MM.1S (cell line): Measurements from ENCODE around the gene MFRP.

Experiments
- DNase-seq: peaks from one replicate; pipeline ENCODE4 v3.0.0-alpha.2; 2015
- H2AFZ ChIP-seq: fragments of 300-600 bp; sonication (generic); 2 replicates; pipeline ENCODE4 v1.6.0; 2016; ENCODE audit warnings: antibody characterized with exemption, low read length
- H3F3A ChIP-seq: fragments of 300-600 bp; sonication (generic); 2 replicates; pipeline ENCODE4 v1.6.1; 2016; ENCODE audit warnings: mild to moderate bottlenecking, antibody characterized with exemption, low read length, moderate library complexity, mixed read lengths; ENCODE audit not compliant: insufficient read depth
- H3K27ac ChIP-seq: fragments of 300-600 bp; sonication (generic); 2 replicates; pipeline ENCODE4 v1.5.1; 2016; ENCODE audit warnings: mild to moderate bottlenecking, low read length
- H3K27me3 ChIP-seq: fragments of 300-600 bp; sonication (generic); replicated peaks from 2 replicates; pipeline ENCODE4 v1.6.0; 2016; ENCODE audit warnings: low read length; ENCODE audit not compliant: insufficient read depth
- H3K36me3 ChIP-seq: fragments of 300-600 bp; sonication (generic); replicated peaks from 2 replicates; pipeline ENCODE4 v1.6.1; 2016; ENCODE audit warnings: mild to moderate bottlenecking, low read length, mixed read lengths; ENCODE audit not compliant: insufficient read depth
- H3K4me1 ChIP-seq: fragments of 300-600 bp; sonication (generic); 2 replicates; pipeline ENCODE4 v1.6.1; 2016; ENCODE audit warnings: low read length, mixed read lengths
- H3K4me2 ChIP-seq: fragments of 300-600 bp; sonication (generic); 2 replicates; pipeline ENCODE4 v1.6.0; 2016; ENCODE audit warnings: low read depth, low read length
- H3K4me3 ChIP-seq: fragments of 300-600 bp; sonication (generic); 2 replicates; pipeline ENCODE4 v1.5.1; 2016; ENCODE audit warnings: low read length, mixed read lengths
- H3K79me2 ChIP-seq: fragments of 300-600 bp; sonication (generic); 2 replicates; pipeline ENCODE4 v1.6.1; 2016; ENCODE audit warnings: mixed run types, low read length, mixed read lengths
- H3K9ac ChIP-seq: fragments of 300-600 bp; sonication (generic); 2 replicates; pipeline ENCODE4 v1.6.1; 2016; ENCODE audit warnings: low read length, mixed read lengths
- H3K9me2 ChIP-seq: fragments of 300-600 bp; sonication (generic); replicated peaks from 2 replicates; pipeline ENCODE4 v1.6.1; 2016; ENCODE audit warnings: mild to moderate bottlenecking, low read length, mixed read lengths; ENCODE audit not compliant: insufficient read depth
- H3K9me3 ChIP-seq: fragments of 300-600 bp; sonication (generic); replicated peaks from 2 replicates; pipeline ENCODE4 v1.6.1; 2016; ENCODE audit warnings: mild to moderate bottlenecking, low read length, mixed read lengths; ENCODE audit not compliant: insufficient read depth
- H4K20me1 ChIP-seq: fragments of 300-600 bp; sonication (generic); 2 replicates; pipeline ENCODE4 v1.6.1; 2016; ENCODE audit warnings: mild to moderate bottlenecking, low read length, moderate library complexity, mixed read lengths; ENCODE audit not compliant: insufficient read depth
- CTCF ChIP-seq: fragments of 300-600 bp; sonication (generic); IDR thresholded peaks from 2 replicates; pipeline ENCODE4 v1.5.1; 2016; ENCODE audit warnings: antibody characterized with exemption, low read length, mixed read lengths
- EZH2 ChIP-seq: fragments of 300-600 bp; sonication (generic); optimal IDR thresholded peaks from 2 replicates; pipeline ENCODE3; 2017; ENCODE audit warnings: low read depth, mild to moderate bottlenecking, antibody characterized with exemption, low read length, mixed read lengths
- EZH2phosphoT487 ChIP-seq: fragments of 300-600 bp; sonication (generic); IDR thresholded peaks from 2 replicates; pipeline ENCODE4 v1.6.1; 2018; ENCODE audit warnings: antibody characterized with exemption, low read length

The MFRP gene

DNA sequence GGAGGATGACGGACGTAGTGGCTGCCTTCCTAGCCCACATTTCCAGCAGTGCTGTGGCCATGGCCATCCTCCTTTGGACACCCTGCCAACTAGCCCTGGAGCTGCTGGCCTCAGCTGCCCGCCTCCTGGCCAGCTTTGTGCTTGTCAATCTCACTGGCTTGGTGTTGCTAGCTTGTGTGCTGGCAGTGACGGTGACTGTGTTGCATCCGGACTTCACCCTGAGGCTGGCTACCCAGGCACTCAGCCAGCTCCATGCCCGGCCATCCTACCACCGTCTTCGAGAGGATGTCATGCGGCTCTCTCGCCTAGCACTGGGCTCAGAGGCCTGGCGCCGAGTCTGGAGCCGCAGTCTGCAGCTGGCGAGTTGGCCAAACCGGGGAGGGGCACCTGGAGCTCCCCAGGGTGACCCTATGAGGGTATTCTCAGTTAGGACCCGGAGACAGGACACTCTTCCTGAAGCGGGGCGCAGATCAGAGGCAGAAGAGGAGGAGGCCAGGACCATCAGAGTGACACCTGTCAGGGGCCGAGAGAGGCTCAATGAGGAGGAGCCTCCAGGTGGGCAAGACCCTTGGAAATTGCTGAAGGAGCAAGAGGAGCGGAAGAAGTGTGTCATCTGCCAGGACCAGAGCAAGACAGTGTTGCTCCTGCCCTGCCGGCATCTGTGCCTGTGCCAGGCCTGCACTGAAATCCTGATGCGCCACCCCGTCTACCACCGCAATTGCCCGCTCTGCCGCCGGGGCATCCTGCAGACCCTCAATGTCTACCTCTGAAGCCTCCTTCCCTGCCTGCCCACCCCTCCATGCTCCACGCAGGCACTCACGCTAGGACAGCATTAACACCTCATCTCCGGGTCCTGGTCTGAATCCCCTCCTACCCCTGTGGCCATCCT is 10.6 kb downstream of the MFRP start:
- H3K4me1 ChIP-seq, result peaks cover 11% of the 10 kb centered on the region; the same call in 1 of the 2 replicates
- DNase-seq, result no peak
- no peak overlapping the region for H3K9ac ChIP-seq
- no peaks in the 10 kb centered on the region for H3F3A ChIP-seq
- H3K36me3 ChIP-seq, result no peaks in the 10 kb centered on the region
- peaks cover 17% of the 10 kb centered on the region for H3K79me2 ChIP-seq
- H4K20me1 ChIP-seq, result no peaks in the 10 kb centered on the region
- no peak overlapping the region for H2AFZ ChIP-seq
- H3K27me3 ChIP-seq, result peaks cover 9% of the 10 kb centered on the region
- H3K9me3 ChIP-seq, result no peaks in the 10 kb centered on the region
- H3K27ac ChIP-seq, result no peak overlapping the region
- H3K9me2 ChIP-seq, result no peaks in the 10 kb centered on the region
- no peak for TF ChIP-seq EZH2phosphoT487
- TF ChIP-seq CTCF, result no peak
- TF ChIP-seq EZH2, result no peak
- H3K4me2 ChIP-seq, result peak overlapping the region; percentile 98; the same call in 1 of the 2 replicates
- H3K4me3 ChIP-seq, result no peak overlapping the region

DNA sequence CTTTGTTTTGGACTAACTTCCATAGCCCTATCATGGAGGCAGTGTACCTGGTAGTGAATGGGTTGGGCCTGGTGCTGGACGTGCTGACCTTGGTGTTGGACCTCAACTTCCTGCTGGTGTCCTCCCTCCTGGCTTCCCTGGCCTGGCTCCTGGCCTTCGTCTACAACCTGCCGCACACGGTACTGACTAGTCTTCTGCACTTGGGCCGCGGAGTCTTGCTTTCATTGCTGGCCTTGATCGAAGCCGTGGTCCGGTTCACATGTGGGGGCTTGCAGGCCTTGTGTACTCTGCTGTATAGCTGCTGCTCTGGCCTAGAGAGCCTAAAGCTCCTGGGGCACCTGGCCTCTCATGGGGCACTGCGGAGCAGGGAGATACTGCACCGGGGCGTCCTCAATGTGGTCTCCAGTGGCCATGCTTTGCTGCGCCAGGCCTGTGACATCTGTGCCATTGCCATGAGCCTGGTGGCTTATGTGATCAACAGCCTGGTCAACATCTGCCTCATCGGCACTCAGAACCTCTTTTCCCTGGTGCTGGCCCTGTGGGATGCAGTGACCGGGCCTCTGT is 11.3 kb downstream of the MFRP start:
- no peaks in the 10 kb centered on the region for H3K9me2 ChIP-seq
- no peaks in the 10 kb centered on the region for H4K20me1 ChIP-seq
- peak overlapping the region; percentile 91 for H3K4me3 ChIP-seq
- DNase-seq, result no peak
- H3F3A ChIP-seq, result no peaks in the 10 kb centered on the region
- peaks cover 8% of the 10 kb centered on the region for H3K27me3 ChIP-seq
- H3K79me2 ChIP-seq, result peaks cover 17% of the 10 kb centered on the region
- peaks cover 11% of the 10 kb centered on the region; the same call in 1 of the 2 replicates for H3K4me1 ChIP-seq
- peak overlapping the region; percentile 89 for H3K9ac ChIP-seq
- no peaks in the 10 kb centered on the region for H3K36me3 ChIP-seq
- TF ChIP-seq EZH2phosphoT487 (no peak), CTCF (no peak), EZH2 (no peak)
- H3K27ac ChIP-seq, result peak overlapping the region; percentile 32; the same call in 1 of the 2 replicates
- no peak overlapping the region for H2AFZ ChIP-seq
- H3K4me2 ChIP-seq, result peak overlapping the region; percentile 98
- no peaks in the 10 kb centered on the region for H3K9me3 ChIP-seq

GRCh38 chr11:119334174-119334930 is 12.2 kb downstream of the MFRP start, which contains the start of gene RNF26:
Gene RNF26 (plus strand): TSS chr11:119334527. CDS start chr11:119335123, 596 bp downstream.
- Histone ChIP-seq H3K4me1 (peaks cover 11% of the 10 kb centered on the region; the same call in 1 of the 2 replicates), H3K4me3 (peak within 1 kb of the TSS; percentile 91), H3F3A (no peaks in the 10 kb centered on the region)

More at GRCh38 chr11:119334174-119334930, 12.2 kb downstream of the MFRP start, which contains the start of gene RNF26:
- peak; percentile 98 for DNase-seq
- H3K9me3 ChIP-seq, result no peaks in the 10 kb centered on the region
- peak within 1 kb of the TSS; percentile 98 for H3K4me2 ChIP-seq
- no peaks in the 10 kb centered on the region for H3K36me3 ChIP-seq
- H4K20me1 ChIP-seq, result no peaks in the 10 kb centered on the region
- H3K27ac ChIP-seq, result peak within 1 kb of the TSS; percentile 32; the same call in 1 of the 2 replicates
- peak within 1 kb of the TSS; percentile 99 for H2AFZ ChIP-seq
- peaks cover 12% of the 10 kb centered on the region for H3K27me3 ChIP-seq
- no peaks in the 10 kb centered on the region for H3K9me2 ChIP-seq
- peak within 1 kb of the TSS; percentile 89 for H3K9ac ChIP-seq
- no peak for TF ChIP-seq EZH2phosphoT487
- no peak for TF ChIP-seq EZH2
- no peak for TF ChIP-seq CTCF
- peaks cover 17% of the 10 kb centered on the region for H3K79me2 ChIP-seq
